GM12875 (cell line): ENCODE data around the gene ASB17.

Experiments
- H3K4me3 ChIP-seq: one replicate; pipeline ENCODE4 v1.5.1; 2011; ENCODE audit warnings: low read depth, low read length, control low read depth
- TF ChIP-seq, protein P1 (sequence below): IDR thresholded peaks from 2 replicates; pipeline ENCODE4 v1.5.1; 2011; ENCODE audit warnings: low read depth, mild to moderate bottlenecking, control low read depth, inconsistent platforms, low read length, moderate library complexity, borderline replicate concordance; ENCODE audit not compliant: insufficient read depth

The ASB17 gene

DNA sequence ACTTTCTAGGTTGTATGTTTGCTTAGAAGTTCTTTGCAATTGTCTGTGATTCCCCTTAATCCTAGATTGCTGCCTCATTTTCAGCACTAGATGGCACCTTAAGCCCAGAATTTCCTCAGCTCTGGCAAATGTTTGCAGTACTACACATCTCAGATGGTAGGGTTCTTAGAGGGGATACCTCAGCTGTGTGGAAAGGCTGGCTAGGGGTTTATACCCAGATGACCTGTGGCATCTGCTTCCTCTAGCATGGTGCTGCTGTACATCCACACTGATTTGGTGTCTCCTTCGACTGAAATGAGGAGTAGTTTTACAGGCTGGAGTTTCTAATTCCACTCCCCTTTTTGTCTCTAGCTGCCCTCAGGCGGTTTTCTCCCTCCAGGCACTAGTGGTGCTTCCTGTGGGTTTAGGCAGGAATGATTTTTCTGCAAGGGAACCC lies 23.5 kb downstream of the ASB17 start:
- TF ChIP-seq, protein P1, sequence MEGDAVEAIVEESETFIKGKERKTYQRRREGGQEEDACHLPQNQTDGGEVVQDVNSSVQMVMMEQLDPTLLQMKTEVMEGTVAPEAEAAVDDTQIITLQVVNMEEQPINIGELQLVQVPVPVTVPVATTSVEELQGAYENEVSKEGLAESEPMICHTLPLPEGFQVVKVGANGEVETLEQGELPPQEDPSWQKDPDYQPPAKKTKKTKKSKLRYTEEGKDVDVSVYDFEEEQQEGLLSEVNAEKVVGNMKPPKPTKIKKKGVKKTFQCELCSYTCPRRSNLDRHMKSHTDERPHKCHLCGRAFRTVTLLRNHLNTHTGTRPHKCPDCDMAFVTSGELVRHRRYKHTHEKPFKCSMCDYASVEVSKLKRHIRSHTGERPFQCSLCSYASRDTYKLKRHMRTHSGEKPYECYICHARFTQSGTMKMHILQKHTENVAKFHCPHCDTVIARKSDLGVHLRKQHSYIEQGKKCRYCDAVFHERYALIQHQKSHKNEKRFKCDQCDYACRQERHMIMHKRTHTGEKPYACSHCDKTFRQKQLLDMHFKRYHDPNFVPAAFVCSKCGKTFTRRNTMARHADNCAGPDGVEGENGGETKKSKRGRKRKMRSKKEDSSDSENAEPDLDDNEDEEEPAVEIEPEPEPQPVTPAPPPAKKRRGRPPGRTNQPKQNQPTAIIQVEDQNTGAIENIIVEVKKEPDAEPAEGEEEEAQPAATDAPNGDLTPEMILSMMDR = peak; percentile 50; the same call in 1 of the 2 replicates
- H3K4me3 ChIP-seq = no peak overlapping the region

DNA sequence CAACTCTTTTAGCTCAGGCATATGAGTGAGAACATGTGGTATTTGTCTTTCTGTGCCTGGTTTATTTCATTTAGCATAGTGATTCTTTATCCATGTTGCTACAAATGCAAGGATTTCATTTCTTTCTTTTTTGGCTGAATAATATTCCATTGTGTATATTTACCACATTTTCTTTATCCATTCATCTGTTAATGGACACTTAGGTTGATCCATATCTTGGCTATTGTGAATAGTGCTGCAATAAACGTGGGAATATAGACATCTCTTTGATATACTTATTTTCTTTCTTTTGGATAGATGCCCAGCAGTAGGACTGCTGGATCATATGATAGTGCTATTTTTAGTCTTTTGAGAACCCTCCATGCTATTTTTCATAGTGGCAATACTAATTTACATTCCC lies 30.8 kb downstream of the ASB17 start:
- H3K4me3 ChIP-seq = no peak overlapping the region
- TF ChIP-seq, protein P1 = no peak

DNA sequence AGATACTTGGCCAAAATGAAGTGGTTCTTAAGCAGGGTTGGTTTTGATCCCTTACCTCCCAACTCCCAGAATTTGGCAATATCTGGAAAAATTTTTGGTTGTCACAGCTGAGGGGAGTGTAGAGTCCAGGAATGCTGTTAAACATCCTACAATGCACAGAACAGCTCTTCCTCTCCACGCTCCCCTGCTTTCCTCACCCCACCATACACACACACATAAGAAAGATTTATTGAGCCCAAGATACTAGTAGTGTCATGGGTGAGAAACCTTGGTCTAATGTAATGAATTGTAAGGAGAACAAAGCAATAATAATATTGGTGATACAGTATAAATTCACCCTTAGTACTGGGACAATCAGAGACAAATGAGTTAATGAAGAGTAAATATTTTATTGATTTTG lies 47.8 kb downstream of the ASB17 start:
- TF ChIP-seq, protein P1 = no peak
- H3K4me3 ChIP-seq = no peak overlapping the region

DNA sequence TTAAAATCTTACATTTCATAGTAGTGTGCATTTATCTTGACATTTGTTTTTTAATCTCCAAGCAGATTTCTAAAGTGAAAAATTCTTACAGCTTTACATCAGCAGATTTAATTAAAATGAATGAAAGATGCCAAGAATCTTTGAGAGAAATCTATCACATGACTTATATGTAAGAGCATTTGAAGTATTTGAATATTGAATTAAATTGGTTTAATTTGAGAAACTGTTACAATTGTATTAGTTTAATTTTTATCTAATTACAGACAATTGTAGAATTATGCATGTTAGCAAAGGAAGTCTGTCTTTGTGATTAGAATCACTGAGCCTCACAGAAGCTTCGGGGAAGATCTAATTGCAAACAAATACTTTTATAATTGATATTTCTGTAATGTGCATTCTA lies 52.2 kb downstream of the ASB17 start:
- TF ChIP-seq, protein P1 = no peak
- no peak overlapping the region for H3K4me3 ChIP-seq

DNA sequence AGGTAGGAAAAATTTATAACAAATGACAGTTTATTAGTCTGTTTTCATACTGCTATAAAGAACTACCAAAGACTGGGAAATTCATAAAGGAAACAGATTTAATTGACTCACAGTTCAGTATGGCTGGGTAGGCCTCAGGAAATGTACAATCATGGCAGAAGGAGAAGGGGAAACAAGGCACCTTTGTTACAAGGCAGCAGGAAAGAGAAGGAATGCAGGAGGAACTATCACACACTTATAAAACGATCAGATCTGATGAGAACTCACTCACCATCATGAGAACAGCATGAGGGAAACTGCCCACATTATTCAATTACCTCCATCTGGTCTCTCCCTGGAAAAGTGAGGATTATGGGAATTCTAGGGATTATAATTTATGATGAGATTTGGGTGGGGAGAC lies 61.3 kb downstream of the ASB17 start:
- TF ChIP-seq, protein P1 = no peak
- no peak overlapping the region for H3K4me3 ChIP-seq
